Fibroblast of pulmonary artery (primary cell): ENCODE measurements around the gene KCNQ1.

Source experiments
- DNase-seq: peaks from one replicate; pipeline ENCODE4 v3.0.0-alpha.2; 2010; ENCODE audit warnings: low read depth
- H3K4me3 ChIP-seq: replicated peaks from 2 replicates; pipeline ENCODE4 v1.5.1; 2011; ENCODE audit warnings: low read depth, mild to moderate bottlenecking, control low read depth, low read length, moderate library complexity
- CTCF ChIP-seq: IDR thresholded peaks from 2 replicates; pipeline ENCODE4 v1.5.1; 2011; ENCODE audit warnings: mild to moderate bottlenecking, control low read depth, low read length, inconsistent platforms; ENCODE audit errors: missing control alignments

Gene KCNQ1

GRCh38 chr11:2421226-2421994, 23.4 kb upstream of the KCNQ1 start:
- H3K4me3 ChIP-seq: no peak overlapping the region
- DNase-seq: no peak
- TF ChIP-seq CTCF: no peak

GRCh38 chr11:2421996-2422395, 22.8 kb upstream of the KCNQ1 start:
- TF ChIP-seq CTCF: no peak
- H3K4me3 ChIP-seq: no peak overlapping the region
- no peak for DNase-seq

GRCh38 chr11:2422461-2423156, 22.2 kb upstream of the KCNQ1 start:
- no peak overlapping the region for H3K4me3 ChIP-seq
- no peak for TF ChIP-seq CTCF
- no peak for DNase-seq

- TF ChIP-seq CTCF: no peak
- no peak for DNase-seq
- no peak overlapping the region for H3K4me3 ChIP-seq
These were observed 21.4 kb upstream of the KCNQ1 start for GRCh38 chr11:2423157-2424025.

- no peak for DNase-seq
- TF ChIP-seq CTCF: no peak
- no peak overlapping the region for H3K4me3 ChIP-seq
These were observed 19.9 kb upstream of the KCNQ1 start for GRCh38 chr11:2424811-2425495.

GRCh38 chr11:2425506-2425905, 19.3 kb upstream of the KCNQ1 start:
- DNase-seq: no peak
- no peak for TF ChIP-seq CTCF
- no peak overlapping the region for H3K4me3 ChIP-seq
